Ramos (cell line): ENCODE results near the gene ITGA6.

Experiments used
- in situ Hi-C: fragments of 300-500 bp; cut with MboI; formaldehyde crosslinking; loops from one replicate; pipeline ENCODE4 v1.14.3; 2022; ENCODE audit warnings: low sequenced_read_pairs; ENCODE audit not compliant: unreplicated experiment

Gene ITGA6

DNA sequence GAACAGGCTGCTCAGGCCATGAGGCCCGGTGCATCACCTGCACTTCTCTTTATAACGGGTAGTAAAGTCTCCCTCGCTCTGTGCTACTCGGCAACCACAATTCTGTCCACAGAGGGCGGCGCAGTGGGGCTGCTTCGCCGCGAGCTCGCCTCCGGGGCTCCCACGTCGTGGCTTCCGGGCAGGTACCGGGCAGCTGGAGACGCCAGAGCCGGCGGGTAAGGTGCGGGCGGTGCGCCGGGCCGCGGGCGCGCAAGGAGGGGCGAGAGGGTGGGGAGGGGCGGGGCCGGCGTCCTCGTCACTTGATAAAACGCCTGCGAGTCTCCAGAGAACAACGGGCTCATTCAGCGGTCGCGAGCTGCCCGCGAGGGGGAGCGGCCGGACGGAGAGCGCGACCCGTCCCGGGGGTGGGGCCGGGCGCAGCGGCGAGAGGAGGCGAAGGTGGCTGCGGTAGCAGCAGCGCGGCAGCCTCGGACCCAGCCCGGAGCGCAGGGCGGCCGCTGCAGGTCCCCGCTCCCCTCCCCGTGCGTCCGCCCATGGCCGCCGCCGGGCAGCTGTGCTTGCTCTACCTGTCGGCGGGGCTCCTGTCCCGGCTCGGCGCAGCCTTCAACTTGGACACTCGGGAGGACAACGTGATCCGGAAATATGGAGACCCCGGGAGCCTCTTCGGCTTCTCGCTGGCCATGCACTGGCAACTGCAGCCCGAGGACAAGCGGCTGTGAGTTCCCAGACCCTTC lies at the start of gene ITGA6:
Gene ITGA6, plus strand, starts transcription at position 331 of the 734 bp plus-strand sequence.
- in situ Hi-C loops, result no loop called here

DNA sequence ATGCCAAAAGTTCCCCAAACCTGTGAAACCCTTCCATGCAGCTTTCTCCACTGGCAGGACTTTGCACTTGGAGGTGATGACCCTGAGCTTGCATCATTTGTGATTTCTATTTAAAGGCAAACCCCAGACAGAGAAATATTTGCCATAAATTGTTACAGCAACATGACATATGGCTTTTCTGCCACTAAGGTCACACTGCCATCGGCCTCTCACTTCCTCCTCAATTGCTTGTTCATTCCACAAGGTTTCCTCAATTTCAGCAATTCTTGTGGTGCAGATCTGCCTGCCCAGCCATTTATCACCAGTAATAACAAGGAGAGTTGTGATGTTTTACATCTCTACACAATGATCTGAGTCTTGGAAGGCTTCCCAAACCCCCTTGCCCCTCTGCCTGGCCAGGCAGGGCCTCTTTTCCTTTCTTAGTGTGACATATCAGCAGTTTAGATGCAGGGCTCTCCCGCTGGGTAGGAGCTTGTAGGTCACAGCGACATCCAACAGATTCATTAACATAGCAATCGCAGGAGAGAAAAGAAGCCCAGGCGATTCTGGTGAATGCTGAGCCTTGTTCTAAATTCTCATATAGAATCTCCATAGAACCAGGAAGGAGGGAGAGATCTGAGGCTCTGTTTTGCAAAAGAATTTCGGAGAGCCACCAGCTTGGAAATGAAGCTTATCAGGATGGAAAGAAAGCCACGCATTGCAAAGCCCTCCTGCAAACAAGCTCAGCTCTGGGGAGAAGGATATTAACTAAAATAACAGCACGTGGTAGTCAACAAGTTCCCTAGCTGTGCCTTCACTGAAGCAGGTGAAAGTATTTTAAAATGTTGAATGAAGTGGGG lies 46.7 kb upstream of the ITGA6 start:
- in situ Hi-C loops, result no loop called here

GRCh38 chr2:172381275-172382027 lies 45.9 kb upstream of the ITGA6 start:
- in situ Hi-C loops, result no loop called here

DNA sequence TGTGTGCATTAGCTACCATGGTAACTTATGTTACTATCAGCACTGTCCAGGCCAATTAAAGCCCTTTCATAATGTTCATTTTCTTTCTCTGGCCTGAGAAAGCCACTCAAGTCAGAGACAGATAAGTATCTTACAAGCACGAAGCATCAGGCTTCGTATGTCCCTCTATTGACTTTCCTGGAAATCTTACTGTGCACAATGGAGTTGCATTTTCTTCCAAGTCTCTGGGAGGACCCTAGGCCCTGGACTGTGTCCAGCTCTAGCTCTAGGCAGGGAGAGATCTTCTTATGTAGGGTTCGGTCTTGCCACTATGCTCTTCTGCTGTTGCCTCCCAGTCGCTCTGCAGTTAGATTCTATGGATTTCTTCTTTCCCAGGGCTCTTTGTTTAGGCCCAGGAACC lies 40.0 kb upstream of the ITGA6 start:
- in situ Hi-C loops, result no loop called here

DNA sequence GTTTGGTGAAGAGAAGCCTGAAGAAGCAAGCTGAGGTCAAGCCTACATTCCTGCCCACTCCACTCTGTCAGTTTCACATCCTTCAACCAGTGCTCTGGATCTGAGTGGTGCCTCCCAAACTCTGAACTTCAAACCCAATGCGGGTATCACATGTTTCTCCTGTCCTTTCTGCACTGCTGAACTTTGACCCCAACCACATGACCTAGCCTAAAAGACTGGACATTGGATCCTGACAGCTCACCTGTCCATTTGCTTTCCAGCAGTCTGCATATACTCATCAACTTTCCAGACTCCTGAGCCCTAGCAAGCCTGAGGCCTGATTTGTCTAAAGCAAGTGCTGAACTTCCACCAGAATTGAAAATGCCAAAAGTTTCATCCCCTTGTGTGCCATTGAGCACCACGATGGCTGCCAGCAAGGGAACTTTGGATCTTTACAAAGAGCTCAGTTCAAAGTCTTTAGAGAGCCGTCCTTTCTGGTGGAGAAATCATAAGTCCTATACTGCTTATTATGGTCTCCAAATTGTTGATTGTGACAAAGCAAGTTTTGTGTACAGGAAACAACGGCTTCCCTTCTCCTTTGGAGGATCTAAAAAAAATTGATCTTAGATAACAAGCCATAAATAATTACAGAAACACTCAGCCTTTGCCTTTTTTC lies 37.6 kb upstream of the ITGA6 start:
- in situ Hi-C loops, result no loop called here

- in situ Hi-C loops, result no loop called here
Observed at GRCh38 chr2:172394002-172394401, 33.4 kb upstream of the ITGA6 start.

- in situ Hi-C loops, result no loop called here
Observed at GRCh38 chr2:172395503-172395902, 31.9 kb upstream of the ITGA6 start.

DNA sequence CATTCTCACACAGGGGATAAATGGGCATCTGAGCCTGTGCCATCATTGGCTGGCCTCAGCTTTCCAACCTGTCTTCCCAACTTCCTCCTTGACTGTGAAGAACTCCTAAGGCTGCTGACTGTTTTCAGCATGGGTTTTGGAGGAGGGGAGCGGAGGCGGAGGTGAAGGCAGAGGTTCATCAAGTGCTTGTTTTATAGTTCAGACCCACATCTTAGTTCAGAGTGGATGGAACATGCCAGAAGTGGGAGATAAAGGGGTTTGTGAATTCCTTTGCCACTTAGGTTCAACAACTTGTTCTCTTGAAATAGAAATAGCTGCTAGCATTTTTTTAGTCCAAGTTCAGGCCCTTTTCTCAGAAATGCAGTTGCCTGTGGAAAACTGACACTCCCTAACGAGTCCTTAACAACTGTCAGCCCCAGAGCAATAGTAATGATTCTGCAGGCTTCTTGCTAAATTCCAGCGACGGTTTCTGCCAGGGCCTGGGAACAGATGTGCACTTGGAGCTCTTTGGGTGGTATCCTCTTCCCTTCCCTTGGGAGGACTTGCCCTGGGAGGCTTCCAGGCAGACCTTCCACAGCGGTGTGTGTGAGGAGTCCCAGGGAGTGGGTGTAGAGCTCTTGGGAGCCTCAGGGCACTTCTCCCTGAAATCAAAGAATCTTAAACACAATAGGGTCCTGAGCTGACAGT lies 30.1 kb upstream of the ITGA6 start:
- in situ Hi-C loops, result no loop called here

DNA sequence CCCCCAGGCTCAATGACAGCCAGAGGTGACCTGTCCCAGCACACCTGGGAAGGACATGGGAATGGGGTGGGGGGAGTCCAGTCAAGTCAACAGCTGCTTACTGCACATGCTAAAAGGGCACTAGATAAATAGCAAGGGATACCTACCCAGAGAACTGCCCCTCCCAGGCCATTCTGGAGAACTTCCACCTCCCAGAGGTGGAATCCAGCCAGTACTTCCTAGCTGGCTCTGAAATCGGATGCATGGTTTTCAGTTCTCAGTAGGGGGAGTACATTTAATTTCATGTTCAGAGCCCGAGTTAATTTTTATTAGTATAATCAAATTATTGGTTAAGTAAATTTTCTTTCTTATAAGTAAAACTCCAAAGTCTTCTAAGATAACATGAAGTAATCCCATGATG lies 28.9 kb upstream of the ITGA6 start:
- in situ Hi-C loops, result no loop called here

- in situ Hi-C loops, result no loop called here
Observed at GRCh38 chr2:172399765-172400164, 27.6 kb upstream of the ITGA6 start.

- in situ Hi-C loops, result no loop called here
Observed at GRCh38 chr2:172402198-172402597, 25.2 kb upstream of the ITGA6 start.

GRCh38 chr2:172403402-172403801 lies 24.0 kb upstream of the ITGA6 start:
- in situ Hi-C loops, result no loop called here

DNA sequence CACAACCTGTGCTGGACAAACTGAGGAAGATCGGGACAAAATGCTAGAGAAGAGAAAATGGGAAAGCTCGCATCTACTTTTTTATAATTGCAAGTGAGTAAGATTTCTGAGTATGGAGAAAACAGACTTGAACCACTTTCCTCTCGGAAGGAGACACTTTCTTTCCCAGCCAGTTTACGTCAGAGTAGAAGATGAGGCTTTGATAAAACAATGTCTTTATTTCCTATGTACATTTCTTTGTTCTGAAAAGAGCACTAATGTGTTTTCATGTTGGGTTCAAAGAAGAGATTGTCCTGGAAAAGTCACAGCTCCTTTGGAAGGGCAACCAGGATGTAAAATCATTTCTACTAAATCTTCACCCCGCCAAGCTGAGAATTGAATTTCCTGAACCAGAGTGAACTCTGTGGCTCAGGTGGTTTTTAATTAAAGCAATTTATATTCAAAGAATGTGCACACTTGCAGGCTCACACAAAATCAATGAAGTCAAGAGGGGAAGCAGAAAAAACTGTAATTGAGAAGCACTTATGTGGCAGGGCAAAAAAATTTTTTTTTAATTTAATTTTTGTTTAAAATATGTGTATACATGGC lies 23.4 kb upstream of the ITGA6 start:
- in situ Hi-C loops, result no loop called here

DNA sequence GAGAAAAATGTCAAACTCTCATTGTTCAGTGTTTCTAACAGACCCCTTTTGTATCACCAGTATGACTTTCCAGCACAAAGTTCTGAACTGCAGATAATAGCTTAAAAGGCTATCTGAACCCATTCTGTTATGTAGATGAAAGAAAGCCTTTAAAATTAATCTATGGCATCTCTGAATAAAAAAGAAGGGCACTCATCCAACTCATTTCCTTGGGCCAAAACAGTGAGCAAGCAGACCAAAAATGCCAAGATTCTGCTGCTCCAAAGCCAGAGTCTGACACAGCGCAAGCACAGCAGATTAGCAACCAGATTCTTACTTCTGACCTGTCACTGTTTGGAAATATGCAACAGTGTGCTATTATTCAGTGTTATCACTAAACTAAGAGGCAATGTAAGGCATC lies 22.6 kb upstream of the ITGA6 start:
- in situ Hi-C loops, result no loop called here

DNA sequence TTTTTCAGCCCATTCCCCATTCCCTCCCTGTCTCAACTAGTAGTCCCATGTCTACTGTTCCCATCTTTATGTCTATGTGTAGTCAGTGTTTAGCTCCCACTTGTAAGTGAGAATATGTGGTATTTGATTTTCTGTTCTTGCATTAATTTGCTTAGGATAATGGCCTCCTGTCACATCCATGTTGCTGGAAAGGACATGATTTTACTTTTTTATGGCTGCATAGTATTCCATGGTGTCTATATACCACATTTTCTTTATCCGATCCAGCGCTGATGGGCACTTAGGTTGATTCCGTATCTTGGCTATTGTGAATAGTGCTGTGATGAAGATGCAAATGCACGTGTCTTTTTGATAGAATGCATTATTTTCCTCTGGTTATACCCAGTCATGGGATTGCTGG lies 21.7 kb upstream of the ITGA6 start:
- in situ Hi-C loops, result no loop called here

DNA sequence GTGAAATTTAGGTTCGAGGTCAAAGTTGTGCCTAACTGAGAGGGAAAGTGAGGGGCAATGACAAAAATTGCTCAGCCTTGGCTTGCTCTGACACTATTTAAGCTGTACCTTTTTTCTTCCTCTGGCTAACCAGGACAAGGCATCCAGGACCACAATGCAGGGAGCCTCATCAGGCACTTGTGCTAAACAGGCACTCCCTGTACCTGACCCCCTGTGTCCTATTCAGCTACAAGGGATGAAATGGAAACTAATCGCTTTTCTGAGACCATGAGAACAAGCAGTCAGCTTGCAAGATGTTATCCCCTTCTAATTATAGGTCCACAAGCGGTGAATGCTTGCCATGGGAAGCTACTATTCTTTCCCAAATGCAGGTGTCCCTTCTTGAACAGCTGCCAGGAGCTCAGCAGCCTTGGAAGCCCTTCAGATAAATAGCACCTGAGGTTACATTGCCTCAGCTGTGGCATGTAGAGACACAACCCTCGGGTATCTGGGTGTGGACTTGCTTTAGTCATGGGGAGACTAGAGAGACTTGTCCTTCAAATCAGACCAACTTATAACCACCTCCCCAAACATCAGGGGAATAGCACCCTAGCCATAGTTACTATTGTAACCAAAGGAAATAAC lies 19.1 kb upstream of the ITGA6 start:
- in situ Hi-C loops, result no loop called here

DNA sequence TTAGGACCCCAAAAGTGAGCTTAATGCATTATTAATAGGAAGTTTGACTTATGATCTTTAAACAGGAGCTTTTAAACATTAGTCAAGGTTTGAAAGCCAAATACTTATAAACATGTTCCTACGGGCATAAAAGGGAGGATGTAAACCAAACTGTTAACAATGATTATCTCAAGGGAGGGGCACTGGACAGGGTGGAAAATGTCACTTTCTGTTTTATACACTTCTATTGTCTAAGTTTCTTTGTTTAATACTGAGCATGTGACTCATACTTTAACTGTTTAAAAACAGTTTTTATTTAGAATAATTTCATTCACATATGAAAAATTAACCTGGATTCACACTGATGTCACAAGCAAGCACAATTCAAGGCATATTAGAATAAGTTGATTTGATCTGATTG lies 18.3 kb upstream of the ITGA6 start:
- in situ Hi-C loops, result no loop called here

DNA sequence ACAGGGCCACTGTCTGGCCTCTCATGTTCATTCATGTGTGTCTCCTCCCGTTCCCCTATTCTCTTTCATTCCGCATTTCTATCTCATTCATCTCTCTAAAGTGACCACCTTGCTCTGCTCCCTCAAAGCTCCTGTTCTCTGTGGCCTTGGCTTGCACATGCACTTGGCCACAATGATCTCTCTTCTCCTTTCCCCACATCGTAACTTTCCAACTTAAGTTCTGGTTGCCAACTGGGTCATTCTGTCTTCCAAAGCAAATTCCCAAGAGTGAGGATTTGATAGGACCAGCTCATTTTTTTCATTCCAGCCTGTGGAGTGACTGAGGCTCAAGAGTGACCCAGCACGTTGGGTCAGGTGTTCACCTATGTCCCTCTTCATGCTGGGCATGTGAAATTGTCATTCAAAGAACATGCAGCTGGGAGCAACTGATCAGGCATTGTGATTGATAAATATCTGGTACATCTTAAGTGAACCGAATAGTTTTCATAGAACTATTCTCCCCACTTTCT lies 14.3 kb upstream of the ITGA6 start:
- in situ Hi-C loops, result no loop called here
